Measurements from ENCODE around the gene ETV6.
A peak's percentile ranks its signal among the peaks of the same experiment; 100 is the strongest.

ETV6 gene

DNA sequence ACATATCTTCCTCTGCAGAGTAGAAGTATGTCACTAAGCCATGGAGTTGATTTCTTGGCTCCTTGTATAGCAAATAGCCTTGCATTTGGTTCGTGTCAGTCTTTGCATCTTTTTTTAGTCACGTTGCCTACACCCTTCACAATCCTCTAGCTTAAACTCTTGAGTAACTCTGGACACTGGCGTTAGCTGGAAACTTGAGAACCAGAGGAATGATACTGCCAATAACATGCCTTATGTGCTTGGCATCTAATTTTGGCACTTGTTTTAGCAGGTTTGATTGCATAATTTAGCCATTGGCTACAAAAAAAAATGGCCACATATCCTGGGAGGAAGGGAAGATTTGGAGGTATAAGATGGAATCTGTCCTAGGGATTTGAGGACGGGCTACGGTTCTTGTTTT lies 136.2 kb downstream of the ETV6 start:
- DNase-seq: no peak

DNA sequence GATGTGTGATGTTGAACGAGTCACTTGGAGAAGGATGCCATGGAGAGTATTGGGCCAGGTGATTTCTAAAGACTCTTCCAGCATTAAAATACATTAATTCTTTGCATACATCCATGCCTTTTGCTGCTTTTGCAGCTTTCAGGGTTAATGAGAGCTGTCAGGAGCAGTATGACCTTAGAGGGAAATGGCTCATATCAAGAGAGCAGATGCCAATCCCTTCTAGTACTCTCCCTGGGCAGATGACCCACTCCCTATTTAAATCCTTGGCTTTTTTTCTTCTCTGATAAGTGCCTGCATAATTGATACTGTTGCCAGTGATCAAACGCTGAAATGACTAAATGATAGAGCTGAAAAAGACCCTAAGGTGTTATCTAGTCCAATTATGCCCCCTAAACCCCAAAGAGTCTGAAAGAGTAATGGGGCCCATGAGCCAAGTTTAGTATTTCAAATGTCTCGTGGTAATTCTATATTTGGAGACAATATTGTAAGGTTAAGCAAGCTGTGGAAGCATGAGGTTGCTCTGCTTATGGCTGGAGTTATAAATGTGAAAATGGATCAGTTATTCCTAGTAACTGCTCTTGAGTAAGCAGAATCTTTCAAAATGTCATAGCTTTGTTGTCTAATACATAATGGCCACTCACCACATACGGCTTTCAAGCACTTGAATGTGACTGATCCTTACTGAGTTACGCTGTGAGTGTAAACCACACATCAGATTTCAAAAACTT lies 137.3 kb downstream of the ETV6 start:
- DNase-seq: peak; percentile 60

DNA sequence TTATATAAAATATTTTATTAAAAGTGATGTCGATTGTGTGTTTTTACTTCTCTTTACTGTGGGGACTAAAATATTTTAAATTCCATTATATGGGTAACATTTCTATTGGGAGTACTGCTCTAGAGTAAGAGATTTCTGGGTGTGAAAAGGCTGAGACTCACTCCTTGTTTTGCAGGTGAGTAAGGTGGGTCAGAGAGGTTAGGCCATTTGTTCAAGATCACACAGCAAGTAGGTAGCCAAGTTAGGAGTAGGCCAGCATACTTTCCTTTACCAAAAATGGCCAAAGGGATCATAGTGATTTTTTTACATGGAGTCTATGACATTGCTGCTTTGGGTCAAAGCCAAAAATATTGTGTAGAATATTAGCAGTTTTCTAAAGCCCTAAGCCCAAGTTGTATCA lies 138.0 kb downstream of the ETV6 start:
- no peak for DNase-seq

DNA sequence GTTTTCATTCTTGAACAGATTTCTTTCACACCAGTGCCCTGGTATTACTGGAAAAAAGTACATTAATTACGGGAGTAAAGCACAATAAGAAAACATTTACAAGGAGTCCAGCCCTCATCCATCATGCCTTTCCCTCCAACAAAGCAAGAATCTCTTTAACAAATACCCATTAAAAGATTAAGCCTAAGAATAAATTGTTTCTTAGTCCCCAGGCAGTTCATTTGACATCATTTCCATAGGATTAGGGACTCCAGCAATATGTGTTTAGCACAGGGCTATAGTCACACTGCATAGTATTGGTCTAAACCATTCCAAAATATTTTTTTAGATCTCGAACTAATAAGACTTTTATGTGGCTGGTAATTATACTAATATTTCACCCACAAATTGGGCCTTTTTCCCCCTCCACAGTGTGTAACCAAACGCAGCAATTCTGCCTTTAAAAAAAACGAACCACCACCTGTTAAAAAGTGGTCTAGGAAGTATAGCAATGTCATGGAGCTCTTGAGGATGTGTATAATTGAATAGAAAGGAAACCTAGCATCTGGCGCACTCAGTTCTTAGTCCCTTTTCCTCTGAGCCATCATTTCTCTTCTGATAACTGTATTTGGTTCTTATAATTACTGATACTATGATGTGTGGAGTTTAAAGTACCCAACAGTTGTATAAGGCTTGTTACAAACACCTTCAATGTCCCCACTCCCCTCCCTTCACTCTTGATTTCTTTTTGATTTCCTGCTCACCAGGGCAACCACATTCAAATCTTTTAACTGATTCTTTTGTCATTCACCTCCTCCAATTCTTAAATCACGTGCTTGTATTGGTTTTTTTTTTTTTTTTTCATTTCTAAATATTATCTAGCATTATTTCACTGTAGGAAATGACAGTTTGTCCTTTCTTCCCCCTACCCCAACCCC lies 138.7 kb downstream of the ETV6 start:
- no peak for DNase-seq

DNA sequence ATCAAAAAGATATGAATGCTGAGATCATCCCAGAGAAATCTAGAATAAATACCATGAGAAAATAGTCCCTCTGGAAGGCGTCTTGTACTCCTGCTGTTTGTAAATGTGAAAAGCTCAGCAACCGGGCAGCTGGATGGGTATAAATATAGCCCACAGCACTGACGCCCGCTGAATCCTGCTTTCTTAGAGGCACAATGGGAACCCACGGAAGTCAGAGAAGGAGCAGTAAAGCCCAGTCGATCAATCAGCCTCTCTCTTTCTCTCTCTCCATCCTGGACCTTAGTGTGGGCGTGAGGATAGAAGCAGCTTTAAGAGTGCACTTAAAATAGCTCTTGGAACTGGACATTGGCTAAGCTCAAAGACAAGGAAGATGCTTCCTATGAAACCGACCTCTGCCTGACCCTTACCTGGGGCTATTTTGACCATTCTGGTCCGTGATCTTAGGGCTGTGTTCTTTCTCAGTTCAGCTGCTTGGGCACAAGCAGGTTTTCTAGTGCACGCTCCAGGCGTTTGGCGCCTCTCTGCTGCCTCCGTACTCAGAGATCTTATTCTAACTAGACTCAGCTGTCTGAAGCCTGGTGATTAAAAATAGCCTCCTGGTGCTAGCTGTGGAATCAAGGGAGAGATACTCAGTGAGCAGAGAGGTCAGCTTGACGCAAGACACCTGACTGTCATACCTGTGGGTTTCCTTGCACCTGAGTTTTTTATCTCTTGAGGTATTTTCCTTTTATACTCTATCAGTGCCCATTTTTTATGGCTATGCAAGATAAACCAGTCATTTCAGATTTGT lies 144.6 kb downstream of the ETV6 start:
- no peak for DNase-seq

DNA sequence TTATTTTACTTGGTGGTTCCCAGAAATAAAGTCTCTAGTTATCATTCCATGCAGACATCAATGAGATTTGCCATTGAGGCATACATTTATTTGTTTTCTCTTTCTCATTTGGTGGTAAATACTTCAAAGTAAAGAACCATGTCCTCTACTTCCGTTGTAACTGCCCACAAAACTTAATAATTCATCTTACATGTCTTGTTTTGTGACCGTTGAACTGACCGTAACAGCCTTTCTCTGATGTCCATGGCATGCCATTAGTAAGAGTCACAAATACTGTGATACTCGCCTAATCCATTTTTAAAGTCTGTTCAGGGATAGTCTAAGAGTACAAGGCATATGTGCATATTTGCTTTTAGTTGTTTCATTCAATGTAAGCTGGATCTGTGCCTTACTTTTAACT lies 145.3 kb downstream of the ETV6 start:
- no peak for DNase-seq

DNA sequence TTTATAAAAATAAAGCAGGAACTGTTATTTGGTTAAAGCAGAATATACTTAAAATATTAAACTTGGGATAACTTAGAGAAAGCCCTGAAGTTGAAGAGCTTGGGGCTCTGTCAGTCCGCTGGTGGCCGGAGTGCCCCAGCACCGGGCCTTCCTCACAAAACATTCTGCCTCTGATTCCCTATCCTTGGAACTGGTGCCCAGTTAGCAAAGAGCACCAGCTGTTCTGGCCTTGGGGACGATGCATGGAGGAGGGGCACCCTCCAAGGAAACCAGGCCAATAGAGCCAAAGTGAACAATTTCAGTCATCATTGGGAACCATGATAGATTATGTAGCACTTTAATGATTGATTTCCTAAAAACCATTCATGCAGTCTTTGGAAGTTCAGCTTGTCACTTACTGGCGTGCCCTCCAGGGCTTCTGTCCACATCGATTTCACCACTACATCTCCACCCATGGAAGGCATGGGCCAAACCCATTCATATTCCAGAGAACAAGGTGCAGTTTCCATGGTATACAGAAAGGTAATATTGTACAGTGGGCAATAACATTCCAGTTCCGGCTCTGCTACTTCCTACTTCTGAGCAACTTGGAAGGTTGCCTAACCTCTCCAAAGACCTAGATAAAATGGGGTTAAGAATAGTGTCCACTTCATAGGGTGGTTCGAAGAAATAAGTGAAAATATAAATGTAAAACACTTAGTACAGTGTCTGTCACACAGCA lies 145.9 kb downstream of the ETV6 start:
- peak; percentile 19 for DNase-seq

DNA sequence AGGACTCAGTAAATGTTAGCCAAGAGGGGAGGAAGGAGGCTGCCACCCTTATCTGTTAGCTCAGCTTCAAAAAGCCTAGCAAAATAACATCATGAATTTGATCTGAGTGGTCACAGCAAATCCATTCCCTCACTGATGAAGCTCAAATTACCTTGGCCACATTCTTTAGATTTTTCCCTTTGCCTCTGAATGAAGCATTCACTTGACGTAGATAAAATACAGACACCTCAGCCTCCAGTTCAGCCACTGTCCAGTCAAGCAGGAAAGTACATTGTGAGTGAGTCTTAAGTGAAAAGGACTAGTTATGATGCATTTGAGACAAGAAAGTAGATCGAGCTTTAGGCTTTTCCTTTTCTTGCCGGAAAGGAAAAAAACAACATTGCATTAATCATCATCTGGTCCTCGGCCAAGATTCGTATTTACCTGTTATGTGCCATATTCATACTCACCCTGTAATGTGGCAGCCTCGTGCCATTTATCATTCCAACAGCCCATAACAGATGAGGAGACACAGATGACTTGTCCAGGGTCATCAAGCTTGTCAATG lies 146.5 kb downstream of the ETV6 start:
- no peak for DNase-seq

DNA sequence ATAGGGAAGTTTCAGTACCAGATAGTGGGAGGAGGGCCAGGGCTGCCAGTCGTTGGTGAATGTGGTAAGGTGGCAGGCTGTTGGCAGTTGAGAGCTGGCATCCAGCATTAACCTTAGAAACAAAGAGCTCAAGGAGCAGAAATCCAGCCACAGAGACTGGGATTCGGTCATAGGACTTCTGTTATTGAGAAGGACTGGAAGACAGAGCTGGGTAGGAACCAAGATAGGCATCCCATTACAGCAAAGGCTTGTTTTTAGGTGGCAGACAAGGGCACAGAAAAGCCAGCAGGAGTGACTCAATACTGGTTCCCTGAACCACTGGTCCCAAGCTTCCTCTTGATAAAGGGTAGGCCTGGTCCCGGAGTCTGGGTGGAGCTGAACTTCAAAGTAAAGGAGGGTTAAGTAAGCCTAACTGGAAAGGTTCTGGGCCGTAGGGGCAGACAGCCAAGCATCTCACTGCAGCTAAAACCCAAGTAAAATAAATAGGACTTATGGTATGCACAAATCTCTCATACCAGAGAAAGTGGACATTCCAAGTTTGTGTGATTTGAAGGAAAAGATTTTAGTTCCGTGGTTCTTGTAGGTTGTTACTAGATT lies 147.9 kb downstream of the ETV6 start:
- peak; percentile 45 for DNase-seq

DNA sequence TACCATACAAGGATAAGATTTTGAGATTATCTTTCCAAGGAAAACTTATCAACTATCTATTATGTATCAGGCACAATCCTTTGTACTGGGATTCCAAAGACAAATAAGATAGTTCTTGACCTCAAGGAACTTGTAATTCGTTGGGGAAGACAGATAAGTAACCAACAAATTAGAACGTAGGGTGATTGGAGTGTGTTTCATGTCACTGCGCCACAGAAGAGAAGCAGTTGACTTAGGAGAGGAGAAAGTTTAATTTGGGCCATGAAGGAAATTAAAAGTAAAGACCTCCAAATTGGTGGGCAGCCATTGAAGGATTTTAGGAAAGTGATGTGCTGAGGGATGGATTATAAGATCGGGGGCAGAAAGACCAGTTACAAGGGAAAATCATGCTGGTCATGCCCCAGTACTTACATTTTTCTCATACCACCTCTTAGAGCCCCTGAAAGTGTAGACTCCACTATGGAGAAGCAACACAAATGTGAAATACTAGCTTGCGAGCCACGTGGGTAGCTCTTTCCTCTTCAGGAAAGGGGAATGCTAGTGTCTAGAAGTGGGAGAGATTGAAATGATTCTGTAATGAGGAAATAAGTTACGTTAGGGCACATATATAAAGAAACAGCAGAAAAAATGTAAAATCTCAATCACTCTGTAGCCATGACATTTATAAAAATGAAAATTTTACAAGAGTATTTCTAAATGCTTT lies 148.7 kb downstream of the ETV6 start:
- DNase-seq: peak; percentile 66

DNA sequence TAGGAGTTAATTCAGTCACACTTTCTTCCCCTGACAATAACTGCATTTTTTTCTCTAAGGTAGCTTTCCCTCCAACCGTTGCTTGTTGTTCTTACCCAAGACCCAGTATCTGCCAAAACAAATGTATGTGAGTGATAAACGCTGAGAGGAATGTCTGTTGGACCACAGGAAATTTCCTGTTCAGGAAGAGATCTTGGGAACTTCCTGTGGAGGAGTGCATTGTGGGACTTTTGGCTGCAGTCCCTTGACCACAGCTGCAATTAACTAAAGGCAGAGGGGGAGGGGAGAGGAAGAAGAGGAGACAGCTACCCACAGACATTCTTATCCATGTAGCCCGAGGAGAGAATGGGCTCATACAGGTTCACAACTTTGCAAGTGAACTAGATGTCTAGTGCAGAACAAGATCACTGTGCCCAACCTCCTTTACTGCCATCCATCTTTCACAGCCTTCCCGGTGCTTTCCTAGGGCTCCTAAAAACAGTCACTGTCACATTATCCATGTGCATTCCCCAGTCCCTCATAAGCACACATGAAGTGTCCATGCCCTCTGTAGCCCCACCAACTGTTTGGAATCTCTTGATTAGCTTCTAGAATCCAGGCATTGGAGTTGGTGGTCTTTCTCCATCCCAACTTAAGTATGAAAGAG lies 149.5 kb downstream of the ETV6 start:
- no peak for DNase-seq

DNA sequence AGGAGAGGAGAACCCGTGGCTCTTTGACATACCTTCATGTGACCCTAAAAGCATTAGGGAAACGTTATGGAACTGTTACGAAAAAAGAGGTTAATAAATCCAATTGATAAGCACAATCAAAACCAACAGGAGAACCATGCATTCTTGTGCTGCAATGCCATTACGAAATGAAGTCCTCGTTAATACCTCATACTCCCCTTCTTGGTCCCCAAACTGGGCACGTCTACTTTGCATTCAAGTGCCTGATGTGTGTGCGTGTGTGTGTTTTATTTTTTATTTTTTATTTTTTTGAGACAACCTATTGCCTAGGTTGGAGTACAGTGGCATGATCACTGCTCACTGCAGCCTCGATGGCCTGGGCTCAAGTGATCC lies 150.0 kb downstream of the ETV6 start:
- no peak for DNase-seq

DNA sequence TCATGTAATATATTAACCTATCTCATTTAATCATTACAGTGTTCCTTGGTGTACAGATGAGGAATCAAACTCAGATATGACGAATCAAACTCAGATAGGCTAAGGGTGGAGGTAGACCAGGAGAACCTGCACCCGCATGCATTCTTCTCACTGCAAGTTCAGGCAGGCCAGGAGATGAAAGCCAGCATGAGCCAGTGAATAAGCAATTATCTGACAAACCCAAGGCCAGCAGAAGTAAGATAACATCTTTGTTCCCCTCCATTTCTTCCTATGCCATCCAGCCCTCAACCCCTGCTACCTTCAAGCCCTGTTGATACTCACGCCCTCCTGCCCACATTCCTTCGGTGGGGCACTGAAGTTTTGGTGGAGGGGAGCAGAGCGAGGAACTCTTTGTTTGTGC lies 152.2 kb downstream of the ETV6 start:
- DNase-seq: no peak

DNA sequence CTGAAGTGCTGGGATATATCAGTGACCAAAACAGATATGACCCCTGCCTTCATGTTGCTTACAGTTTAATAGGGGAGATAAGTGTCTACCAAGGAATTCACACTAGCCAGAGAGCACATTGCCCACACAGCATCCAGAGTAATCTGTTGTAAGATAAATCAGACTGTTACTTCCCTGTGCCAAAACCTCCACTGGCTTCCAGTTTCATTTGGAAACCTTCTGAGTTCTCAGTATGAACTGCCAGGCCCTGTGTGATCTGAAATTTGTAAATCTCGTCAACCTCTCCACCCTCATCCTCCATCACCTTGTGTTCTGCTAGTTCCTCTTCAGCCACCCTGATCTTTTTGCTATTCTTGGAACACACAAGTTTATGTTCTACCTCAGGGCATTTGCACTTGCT lies 154.7 kb downstream of the ETV6 start:
- peak; percentile 57 for DNase-seq

DNA sequence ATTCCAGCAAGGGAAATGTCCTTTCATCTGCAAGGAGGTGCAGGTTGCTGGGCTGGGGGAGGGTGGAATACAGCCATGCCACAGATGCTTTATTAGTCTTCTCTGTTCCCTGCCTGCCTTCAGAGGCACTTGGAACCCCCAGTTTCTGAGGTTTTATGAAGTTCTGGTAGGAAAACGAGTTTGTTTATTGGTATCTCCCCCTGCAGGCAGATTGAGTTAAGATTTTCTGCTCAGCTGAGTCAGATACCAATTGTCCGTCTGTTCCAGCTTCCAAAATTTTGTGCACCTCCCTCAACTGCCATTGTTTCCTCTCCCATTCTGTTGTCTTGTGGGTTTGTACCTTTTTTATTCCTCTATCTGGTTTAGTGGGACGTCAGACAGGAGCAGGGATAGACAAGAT lies 155.6 kb downstream of the ETV6 start:
- no peak for DNase-seq

DNA sequence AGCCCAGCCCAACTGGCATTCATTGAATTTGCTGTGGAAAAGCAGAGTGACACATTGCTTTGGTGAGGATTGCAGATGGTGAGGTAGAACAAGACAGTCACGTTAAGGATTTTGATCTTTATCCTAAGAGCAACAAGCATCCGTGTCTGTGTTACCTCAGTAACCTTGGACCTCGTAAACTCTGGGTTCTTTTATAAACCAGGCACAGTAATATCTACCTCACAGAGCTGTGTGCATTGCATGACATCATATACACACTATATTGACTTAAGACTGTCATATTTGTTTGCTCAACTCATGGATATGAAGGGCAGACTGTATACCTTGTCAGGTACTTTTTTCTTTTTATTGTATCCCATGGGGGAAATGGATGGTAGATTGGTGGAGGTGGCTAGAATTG lies 156.2 kb downstream of the ETV6 start:
- DNase-seq: no peak

DNA sequence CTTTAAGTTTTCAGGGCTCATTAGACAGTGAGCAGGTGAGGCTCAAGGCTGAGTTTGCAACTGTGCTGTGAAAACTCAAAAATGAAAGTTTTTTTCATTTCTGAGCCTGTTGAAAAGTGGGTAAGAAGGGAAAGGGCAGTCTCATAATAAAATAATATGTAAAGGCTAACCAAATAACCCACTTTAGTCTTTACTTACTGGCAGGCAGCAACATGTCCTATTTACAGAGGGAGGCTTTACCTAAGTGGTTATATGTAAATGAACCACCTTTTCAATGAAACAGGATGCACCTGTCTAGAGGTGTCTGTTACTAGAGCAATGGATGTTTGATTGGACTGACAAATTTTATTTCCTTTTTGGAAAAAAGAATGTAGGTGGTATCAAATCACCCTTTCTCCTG lies 158.0 kb downstream of the ETV6 start:
- DNase-seq: no peak

DNA sequence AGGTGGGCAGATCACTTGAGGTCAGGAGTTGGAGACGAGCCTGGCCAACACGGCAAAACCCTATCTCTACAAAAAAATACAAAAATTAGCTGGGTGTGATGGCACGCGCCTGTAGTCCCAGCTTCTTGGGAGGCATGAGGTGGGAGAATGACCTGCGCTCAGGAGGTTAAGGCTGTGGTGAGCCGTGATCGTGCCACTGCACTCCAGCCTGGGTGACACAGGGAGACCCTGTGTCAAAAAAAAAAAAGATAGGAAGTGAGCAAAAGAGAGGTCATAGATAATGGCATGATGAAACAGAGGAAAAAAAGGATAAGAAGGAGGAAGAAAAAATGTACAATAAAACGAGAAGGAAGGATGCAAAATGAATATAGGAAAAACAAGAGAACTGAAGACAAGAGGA lies 159.5 kb downstream of the ETV6 start:
- no peak for DNase-seq

DNA sequence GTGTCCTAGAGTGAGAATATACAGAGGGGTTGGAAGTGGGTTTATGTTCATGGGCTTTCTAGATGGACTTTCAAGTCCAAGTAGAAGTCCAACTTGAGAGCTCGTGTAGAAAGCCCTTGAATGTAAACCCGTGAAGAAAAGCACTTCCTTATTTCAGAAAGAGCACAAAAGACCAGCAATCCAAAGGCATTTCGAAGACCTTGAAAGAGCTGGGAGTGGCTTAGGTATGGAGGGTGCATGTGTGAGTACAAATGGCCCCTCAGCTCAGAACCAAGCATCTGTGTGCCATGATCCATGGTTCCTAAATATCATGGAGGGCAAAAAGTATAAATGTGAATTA lies 160.7 kb downstream of the ETV6 start:
- peak; percentile 74 for DNase-seq

DNA sequence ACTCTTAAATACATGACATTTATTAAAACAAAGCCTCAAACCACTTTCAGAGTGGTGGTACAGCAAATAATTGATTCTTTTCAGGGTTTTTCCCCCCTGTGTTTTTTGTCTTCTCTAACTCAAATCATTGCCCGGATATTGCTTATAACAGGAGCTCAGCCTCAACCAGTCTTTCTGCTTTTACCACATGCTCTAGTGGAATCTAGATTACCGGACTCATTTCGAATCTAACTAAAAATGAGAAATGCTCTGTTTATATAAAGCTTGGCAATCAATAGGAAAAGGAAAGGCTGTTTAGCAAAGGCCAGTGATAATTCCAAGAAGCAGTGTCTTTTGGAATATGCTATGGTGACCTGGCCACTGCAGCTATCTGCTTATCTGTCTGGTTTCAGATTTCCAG lies 161.5 kb downstream of the ETV6 start:
- no peak for DNase-seq

DNA sequence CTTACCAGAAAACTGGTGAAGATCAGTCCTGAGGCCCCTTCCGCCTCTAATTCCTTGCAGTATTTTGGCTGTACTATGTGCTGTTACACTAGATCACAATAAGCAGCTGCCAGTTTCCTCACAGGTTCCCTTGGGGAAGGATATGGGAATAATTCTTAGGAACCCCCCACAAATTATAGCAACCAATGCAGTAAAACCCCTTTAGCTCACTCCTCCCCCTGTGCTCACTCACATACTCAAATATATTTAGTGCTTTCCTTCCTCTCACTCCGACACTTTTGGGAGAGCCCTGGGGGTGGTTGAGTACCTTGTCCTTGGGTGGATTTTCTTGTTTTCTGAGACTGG lies 162.7 kb downstream of the ETV6 start:
- DNase-seq: no peak

Data from inflammatory macrophage treated with lipopolysaccharide for 4 hours (primary cell).